Femur (tissue), 1 donor: Measurements from ENCODE around the gene NGLY1.

Source experiments
- DNase-seq: peaks from one replicate; pipeline ENCODE4 v3.0.0-alpha.2; 2017

NGLY1 gene

GRCh38 chr3:25783661-25784512 lies 644 bp upstream of the NGLY1 start:
- DNase-seq: peak; percentile 34

- no peak for DNase-seq
Measured at GRCh38 chr3:25782636-25782937, 656 bp downstream of the NGLY1 start.

GRCh38 chr3:25781758-25782594 lies 1.3 kb downstream of the NGLY1 start:
- no peak for DNase-seq

GRCh38 chr3:25781145-25781757 lies 2.0 kb downstream of the NGLY1 start:
- no peak for DNase-seq

GRCh38 chr3:25780618-25781017 lies 2.6 kb downstream of the NGLY1 start:
- DNase-seq: no peak

- DNase-seq: no peak
Measured at GRCh38 chr3:25775936-25776335, 7.3 kb downstream of the NGLY1 start.

GRCh38 chr3:25768851-25769250 lies 14.4 kb downstream of the NGLY1 start:
- DNase-seq: no peak

GRCh38 chr3:25751725-25752124 lies 31.5 kb downstream of the NGLY1 start:
- DNase-seq: no peak

- no peak for DNase-seq
Measured at GRCh38 chr3:25751048-25751447, 32.2 kb downstream of the NGLY1 start.

- DNase-seq: no peak
Measured at GRCh38 chr3:25749031-25749581, 34.1 kb downstream of the NGLY1 start.

GRCh38 chr3:25748189-25748588 lies 35.1 kb downstream of the NGLY1 start:
- DNase-seq: no peak

- no peak for DNase-seq
Measured at GRCh38 chr3:25747033-25747432, 36.2 kb downstream of the NGLY1 start.

GRCh38 chr3:25744470-25744869 lies 38.8 kb downstream of the NGLY1 start:
- no peak for DNase-seq

GRCh38 chr3:25728101-25728500 lies 55.1 kb downstream of the NGLY1 start:
- no peak for DNase-seq

- no peak for DNase-seq
Measured at GRCh38 chr3:25727316-25727715, 55.9 kb downstream of the NGLY1 start.

GRCh38 chr3:25725810-25726209 lies 57.4 kb downstream of the NGLY1 start:
- no peak for DNase-seq

GRCh38 chr3:25724948-25725645 lies 58.1 kb downstream of the NGLY1 start:
- DNase-seq: no peak

GRCh38 chr3:25723802-25724201 lies 59.4 kb downstream of the NGLY1 start:
- DNase-seq: no peak

- DNase-seq: no peak
Measured at GRCh38 chr3:25719321-25719720, 63.9 kb downstream of the NGLY1 start.

- no peak for DNase-seq
Measured at GRCh38 chr3:25713341-25713985, 69.8 kb downstream of the NGLY1 start.

- DNase-seq: no peak
Measured at GRCh38 chr3:25711090-25711489, 72.2 kb downstream of the NGLY1 start.

- DNase-seq: no peak
Measured at GRCh38 chr3:25708036-25708435, 75.2 kb downstream of the NGLY1 start.
